ENCODE measurements around the gene APEH. TPM values are rescaled to one million over a fixed set of nuclear protein-coding genes. Genes with fewer than 3 reads are reported as not detected.

APEH gene
- total RNA-seq, 1 experiment from 2014 or later: 215 TPM

DNA sequence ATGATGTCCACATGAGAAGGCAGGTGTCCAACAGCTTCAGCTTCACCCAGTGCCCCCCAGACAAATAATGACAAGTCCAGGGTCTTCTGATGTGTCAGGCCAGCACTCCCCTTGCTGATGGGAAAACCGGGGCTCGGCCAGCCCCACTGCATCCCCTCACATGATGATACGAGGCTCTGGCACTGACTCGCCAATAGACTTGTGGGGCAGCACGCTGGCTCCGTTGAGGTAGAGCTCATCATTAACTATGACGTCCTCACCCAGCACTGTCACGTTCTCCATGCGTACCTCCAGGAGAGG, 47.4 kb downstream of the APEH start:
- no peak overlapping the region for H4K5ac ChIP-seq (ENCODE audit: insufficient read length, low read depth, low read length)
- no peaks in the 10 kb centered on the region for H3K4me1 ChIP-seq (ENCODE audit: insufficient read depth, low read length)
- peaks cover 18 to 22% of the 10 kb centered on the region in 2 experiments for H3K4me1 Mint-ChIP-seq
- no peak overlapping the region for H4K8ac ChIP-seq (replicated peaks; ENCODE audit: insufficient read length, low read depth, low read length)
- H4K91ac ChIP-seq (ENCODE audit: insufficient read length, low read depth, low read length): no peak overlapping the region
- peaks cover 0 to 33% (median 26%) of the 10 kb centered on the region in 3 experiments; a peak in 6 of 7 replicates for H3K36me3 Mint-ChIP-seq (ENCODE audit: insufficient read depth in 1 of 3, low read depth in 3 of 3)
- H2BK5ac ChIP-seq (ENCODE audit: insufficient read length, low read length): no peak overlapping the region
- no peak overlapping the region for H3K23ac ChIP-seq (ENCODE audit: insufficient read length, low read depth, low read length)
- no peak for DNase-seq
- H3K18ac ChIP-seq (ENCODE audit: insufficient read length, low read depth, low read length): no peak overlapping the region
- no peak overlapping the region for H2BK12ac ChIP-seq (ENCODE audit: insufficient read length, low read depth, low read length)
- peaks cover 4% of the 10 kb centered on the region for H3K27me3 Mint-ChIP-seq (ENCODE audit: low read depth)
- H2AK5ac ChIP-seq (ENCODE audit: insufficient read length, low read length): no peak overlapping the region
- no peak overlapping the region for H3K27ac ChIP-seq (ENCODE audit: insufficient read length, low read depth, low read length)
- no peak overlapping the region for H3K9ac ChIP-seq (ENCODE audit: extremely low read depth, insufficient read length, low read length)
- peaks cover 2% of the 10 kb centered on the region for H3K79me1 ChIP-seq (ENCODE audit: insufficient read depth, low read depth, low read length, poor library complexity, severe bottlenecking)
- no peak overlapping the region for H3K27ac Mint-ChIP-seq
- no peaks in the 10 kb centered on the region for H3K79me2 ChIP-seq (ENCODE audit: insufficient read depth, low read length)
- no peak overlapping the region for H3K4me2 ChIP-seq (ENCODE audit: insufficient read depth, insufficient read length, low read length)
- TF ChIP-seq, protein P1, sequence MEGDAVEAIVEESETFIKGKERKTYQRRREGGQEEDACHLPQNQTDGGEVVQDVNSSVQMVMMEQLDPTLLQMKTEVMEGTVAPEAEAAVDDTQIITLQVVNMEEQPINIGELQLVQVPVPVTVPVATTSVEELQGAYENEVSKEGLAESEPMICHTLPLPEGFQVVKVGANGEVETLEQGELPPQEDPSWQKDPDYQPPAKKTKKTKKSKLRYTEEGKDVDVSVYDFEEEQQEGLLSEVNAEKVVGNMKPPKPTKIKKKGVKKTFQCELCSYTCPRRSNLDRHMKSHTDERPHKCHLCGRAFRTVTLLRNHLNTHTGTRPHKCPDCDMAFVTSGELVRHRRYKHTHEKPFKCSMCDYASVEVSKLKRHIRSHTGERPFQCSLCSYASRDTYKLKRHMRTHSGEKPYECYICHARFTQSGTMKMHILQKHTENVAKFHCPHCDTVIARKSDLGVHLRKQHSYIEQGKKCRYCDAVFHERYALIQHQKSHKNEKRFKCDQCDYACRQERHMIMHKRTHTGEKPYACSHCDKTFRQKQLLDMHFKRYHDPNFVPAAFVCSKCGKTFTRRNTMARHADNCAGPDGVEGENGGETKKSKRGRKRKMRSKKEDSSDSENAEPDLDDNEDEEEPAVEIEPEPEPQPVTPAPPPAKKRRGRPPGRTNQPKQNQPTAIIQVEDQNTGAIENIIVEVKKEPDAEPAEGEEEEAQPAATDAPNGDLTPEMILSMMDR (conservative IDR thresholded peaks at IDR 0.05): no peak
- H2BK120ac ChIP-seq (ENCODE audit: low read depth, low read length, poor library complexity, severe bottlenecking): no peak overlapping the region
- no peak overlapping the region for H3T11ph ChIP-seq (ENCODE audit: low read length)
- no peak overlapping the region for H3K4ac ChIP-seq (ENCODE audit: low read depth, low read length)
- H3K23me2 ChIP-seq (ENCODE audit: insufficient read length, low read depth, low read length, poor library complexity, severe bottlenecking): peaks cover 25% of the 10 kb centered on the region
- no CpG with 5 or more reads among the region's 9 CpGs for WGBS (ENCODE audit: extremely low coverage, insufficient read length, low lambda C conversion rate)
- H3K56ac ChIP-seq (ENCODE audit: insufficient read length, low read depth, low read length): no peak overlapping the region
- no peaks in the 10 kb centered on the region for H3K9me3 Mint-ChIP-seq
- H2BK20ac ChIP-seq (ENCODE audit: low read depth, low read length, poor library complexity, severe bottlenecking): no peak overlapping the region
- no peaks in the 10 kb centered on the region for H3K27me3 ChIP-seq (ENCODE audit: insufficient read depth, low read length)
- no peaks in the 10 kb centered on the region for H3K9me3 ChIP-seq (ENCODE audit: control insufficient read depth, low read depth, low read length)
- H4K20me1 ChIP-seq (ENCODE audit: control insufficient read depth, insufficient read depth, insufficient read length): no peaks in the 10 kb centered on the region
- no peak overlapping the region for H3K4me3 Mint-ChIP-seq
- H3K14ac ChIP-seq (ENCODE audit: insufficient read depth, low read length): no peak overlapping the region
- H2AFZ ChIP-seq (ENCODE audit: low read length): no peak overlapping the region
- H2BK15ac ChIP-seq (ENCODE audit: low read depth, low read length): no peak overlapping the region
